GM13977 (cell line): ENCODE measurements around the gene SMIM28.
"Not testable (repeated sequence)": the region's sequence is repeated elsewhere in the genome, so short reads cannot be mapped to it uniquely, and the experiment has no call there.

Experiments
- DNase-seq: peaks from one replicate; pipeline ENCODE4 v3.0.0; 2012; ENCODE audit warnings: low spot score
- in situ Hi-C: fragments of 300-500 bp; cut with MboI; formaldehyde crosslinking; loops from one replicate; pipeline ENCODE4 v1.12.0; 2022; ENCODE audit warnings: low sequenced_read_pairs, low pct_unique_long_range_greater_than_20kb, mixed read lengths, inconsistent platforms; ENCODE audit not compliant: unreplicated experiment
- TF ChIP-seq, protein P1 (sequence below): IDR thresholded peaks from 2 replicates; pipeline ENCODE4 v1.5.1; 2012; ENCODE audit warnings: mild to moderate bottlenecking, control low read depth; ENCODE audit not compliant: insufficient read depth; ENCODE audit errors: extremely low read depth, missing control alignments

Gene SMIM28

DNA sequence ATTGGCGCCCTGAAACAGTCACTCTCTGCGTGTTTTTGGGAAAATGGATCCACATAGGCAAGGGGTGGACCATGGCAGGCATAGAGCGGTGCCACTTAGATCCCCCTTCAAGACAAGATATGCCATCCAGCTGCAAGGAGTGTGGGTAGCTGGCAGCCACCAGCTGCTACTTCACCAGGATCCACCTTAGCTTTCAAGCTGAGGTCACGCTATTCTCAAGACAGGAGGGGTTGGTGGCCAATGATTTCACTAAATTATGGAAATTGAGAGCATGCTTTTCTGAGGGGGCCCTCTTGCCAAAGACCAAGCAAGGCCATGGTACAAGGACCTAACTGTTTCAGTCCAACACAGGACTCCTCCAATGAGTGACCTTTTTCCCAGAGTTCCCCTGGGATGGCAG lies 42.7 kb downstream of the SMIM28 start:
- TF ChIP-seq, protein P1, sequence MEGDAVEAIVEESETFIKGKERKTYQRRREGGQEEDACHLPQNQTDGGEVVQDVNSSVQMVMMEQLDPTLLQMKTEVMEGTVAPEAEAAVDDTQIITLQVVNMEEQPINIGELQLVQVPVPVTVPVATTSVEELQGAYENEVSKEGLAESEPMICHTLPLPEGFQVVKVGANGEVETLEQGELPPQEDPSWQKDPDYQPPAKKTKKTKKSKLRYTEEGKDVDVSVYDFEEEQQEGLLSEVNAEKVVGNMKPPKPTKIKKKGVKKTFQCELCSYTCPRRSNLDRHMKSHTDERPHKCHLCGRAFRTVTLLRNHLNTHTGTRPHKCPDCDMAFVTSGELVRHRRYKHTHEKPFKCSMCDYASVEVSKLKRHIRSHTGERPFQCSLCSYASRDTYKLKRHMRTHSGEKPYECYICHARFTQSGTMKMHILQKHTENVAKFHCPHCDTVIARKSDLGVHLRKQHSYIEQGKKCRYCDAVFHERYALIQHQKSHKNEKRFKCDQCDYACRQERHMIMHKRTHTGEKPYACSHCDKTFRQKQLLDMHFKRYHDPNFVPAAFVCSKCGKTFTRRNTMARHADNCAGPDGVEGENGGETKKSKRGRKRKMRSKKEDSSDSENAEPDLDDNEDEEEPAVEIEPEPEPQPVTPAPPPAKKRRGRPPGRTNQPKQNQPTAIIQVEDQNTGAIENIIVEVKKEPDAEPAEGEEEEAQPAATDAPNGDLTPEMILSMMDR: no peak
- in situ Hi-C loops: loop anchor here (25.0 kb wide), 1 partner anchor 342 kb away; the partner anchor contains the start of gene CCDC28A

DNA sequence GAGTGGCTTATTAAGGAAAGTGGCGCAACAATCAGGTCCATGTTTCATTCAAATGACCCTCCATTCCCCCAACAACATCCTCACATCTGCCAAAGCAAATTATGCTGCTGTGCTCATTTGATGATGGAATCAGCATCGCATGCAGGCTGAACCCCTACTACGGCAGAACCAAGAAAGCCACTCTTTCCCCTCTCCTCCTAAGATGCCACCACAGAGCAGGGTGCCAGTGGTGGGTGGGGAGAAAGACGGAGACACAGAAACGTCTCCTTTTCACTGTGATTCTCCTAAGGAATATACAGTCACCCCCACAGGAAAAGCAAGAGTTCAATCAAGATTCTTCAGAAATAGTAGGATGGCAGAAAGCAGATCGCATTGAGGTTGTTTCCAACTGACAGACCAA lies 43.4 kb downstream of the SMIM28 start:
- in situ Hi-C loops: loop anchor here (25.0 kb wide), 1 partner anchor 341 kb away; the partner anchor contains the start of gene CCDC28A
- no peak for DNase-seq

More for the DNA sequence above, 42.7 kb downstream of the SMIM28 start:
- no peak for DNase-seq

DNA sequence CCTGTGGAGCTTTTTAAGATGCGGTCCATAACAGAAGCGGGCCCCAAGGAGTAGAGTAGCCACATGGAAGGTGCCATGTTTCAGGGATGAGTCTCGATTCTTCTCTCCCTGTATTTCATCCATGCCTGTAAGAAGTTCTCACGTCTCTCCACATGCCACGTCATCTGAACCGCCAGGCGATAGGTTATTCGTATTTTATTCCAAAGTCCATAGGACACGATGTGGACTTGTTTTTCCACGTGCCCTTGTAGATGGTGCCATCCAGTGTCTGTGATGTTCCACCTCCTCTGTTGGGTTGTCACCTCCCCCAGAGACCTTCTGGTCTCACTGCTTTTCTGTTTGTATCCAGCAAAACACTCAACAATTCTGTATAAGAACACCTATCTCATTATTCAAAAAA lies 43.9 kb downstream of the SMIM28 start:
- in situ Hi-C loops: loop anchor here (25.0 kb wide), 1 partner anchor 341 kb away; the partner anchor contains the start of gene CCDC28A
- TF ChIP-seq, protein P1: no peak
- DNase-seq: no peak

More for the DNA sequence above, 43.4 kb downstream of the SMIM28 start:
- TF ChIP-seq, protein P1: no peak

DNA sequence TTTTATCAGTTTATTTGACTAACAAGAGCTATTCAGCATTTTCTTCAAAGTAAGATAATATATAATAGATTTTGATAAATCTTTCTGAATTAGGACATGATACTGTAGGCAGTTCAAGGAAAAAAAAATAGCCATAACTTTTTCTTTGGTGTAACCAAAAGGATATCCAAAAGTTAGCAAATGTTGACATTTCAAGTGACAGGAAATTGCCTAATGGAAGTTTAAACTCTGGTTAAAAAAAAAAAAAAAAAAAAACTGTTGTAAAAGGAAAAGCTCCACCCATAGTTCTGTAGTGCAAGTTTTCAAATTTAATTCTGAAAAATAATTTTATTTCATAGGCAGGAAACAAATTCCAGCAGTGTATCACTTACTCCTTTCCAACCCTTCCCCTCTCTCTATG lies 45.2 kb downstream of the SMIM28 start:
- TF ChIP-seq, protein P1: no peak
- no peak for DNase-seq
- in situ Hi-C loops: loop anchor here (25.0 kb wide), 1 partner anchor 339 kb away; the partner anchor contains the start of gene CCDC28A

DNA sequence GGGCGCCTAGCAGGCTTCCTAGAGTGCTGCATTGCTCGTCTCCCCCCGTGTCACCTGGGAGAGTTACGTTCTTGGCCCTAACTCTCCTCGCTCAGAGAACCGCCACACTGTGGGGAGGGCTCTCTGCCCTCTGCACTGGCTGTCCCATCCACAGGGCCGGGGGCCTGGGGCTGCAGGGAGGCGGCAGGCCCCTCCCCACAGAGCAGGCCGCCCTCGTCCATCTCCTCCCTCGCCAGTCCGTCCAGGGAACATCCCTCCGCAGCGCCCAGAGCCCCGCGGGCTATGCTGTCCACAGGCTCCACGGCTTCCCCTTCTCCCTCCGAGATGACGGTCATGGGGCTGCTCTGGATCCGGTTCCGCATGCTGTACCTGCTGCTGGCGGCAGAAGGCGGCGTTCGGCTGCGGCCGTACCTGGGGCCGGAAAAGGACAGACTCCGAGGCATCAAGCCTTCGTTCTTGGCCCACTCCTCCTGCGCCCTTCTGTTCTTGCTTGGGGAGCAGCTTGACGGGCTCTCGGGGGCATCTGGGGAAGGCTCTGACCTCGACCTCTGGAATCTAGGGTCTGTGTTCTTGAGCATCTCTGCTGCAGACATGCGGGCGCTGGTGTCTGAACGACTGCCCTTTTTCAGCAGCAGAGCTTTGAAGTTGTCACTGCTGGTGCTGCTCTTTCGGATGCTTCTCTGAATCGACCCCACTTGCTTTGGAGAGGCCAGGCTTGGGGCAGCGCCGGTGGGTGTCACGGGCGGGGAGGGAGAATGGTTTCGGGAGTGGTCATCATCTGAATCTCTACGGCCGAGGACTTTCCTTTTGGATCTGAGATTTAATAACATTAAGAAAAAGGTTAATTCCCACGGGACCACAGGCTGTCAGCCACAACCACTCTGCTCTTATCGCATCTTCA lies 46.5 kb downstream of the SMIM28 start:
- no peak for DNase-seq
- TF ChIP-seq, protein P1: no peak
- in situ Hi-C loops: loop anchor here (25.0 kb wide), 1 partner anchor 338 kb away; the partner anchor contains the start of gene CCDC28A

DNA sequence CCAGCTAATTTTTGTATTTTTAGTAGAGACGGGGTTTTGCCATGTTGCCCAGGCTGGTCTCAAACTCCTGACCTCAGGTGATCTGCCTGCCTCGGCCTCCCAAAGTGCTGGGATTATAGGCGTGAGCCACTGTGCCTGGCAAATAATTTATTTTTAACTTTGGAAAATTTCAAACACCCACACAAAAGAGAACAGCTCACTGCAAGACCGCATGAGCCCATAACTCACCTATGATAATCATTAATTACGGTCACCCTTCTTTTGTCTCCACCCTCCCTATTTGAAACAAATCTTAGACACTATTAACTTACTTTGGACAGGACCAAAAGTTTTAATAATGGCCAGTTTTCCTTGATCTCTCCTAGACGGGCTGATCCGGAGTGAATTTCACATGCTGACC lies 47.6 kb downstream of the SMIM28 start:
- DNase-seq, in situ Hi-C loops: not testable (repeated sequence)
